K562 (cell line): Measurements from ENCODE around the gene SPATA31D4. TPM values are rescaled to one million over a fixed set of nuclear protein-coding genes. Genes with fewer than 3 reads are reported as not detected.

Experiments
- ATAC-seq: fragments of 200-7000 bp; cut with Tn5 transposase; 3 replicates; pipeline ENCODE4 v1.9.1; 2020; ENCODE audit warnings: moderate library complexity
- BruUV-seq: library from RNA; stranded (reverse); fragments of 400-500 nt; replicated peaks from 2 replicates; lab custom pipeline; 2021; lab: Mats Ljungman, UMichigan
- CTCF ChIA-PET: fragments of 300-600 bp; formaldehyde crosslinking; extraction: SDS; loops from one replicate; lab custom pipeline; 2021; ENCODE audit warnings: low intra/inter-chr PET ratio; lab: Yijun Ruan, JAX
- POLR2A ChIA-PET: fragments of 300-600, 350-650 bp; sonication (Branson Sonifier 250); formaldehyde crosslinking; extraction: SDS; loops from one replicate; lab custom pipeline; 2021; ENCODE audit warnings: antibody characterized with exemption, inconsistent platforms; lab: Yijun Ruan, JAX
- DNase-seq, 4 experiments: peaks; one replicate each; pipeline versions ENCODE4 v3.0.0 to v3.0.0-alpha.2; 2011 to 2018; ENCODE audit warnings: low spot score in 3 of 4, mixed read lengths in 3 of 4; ENCODE audit errors: extremely low read depth in 1 of 4
- FAIRE-seq: peaks from 2 replicates; lab custom pipeline; 2011; peaks lifted over from hg19 to GRCh38; lab: Jason Lieb, UNC
- H2AFZ ChIP-seq: 2 replicates; pipeline ENCODE4 v1.6.0; 2011; ENCODE audit warnings: low read depth, low read length, control low read depth, inconsistent platforms
- H3K27ac ChIP-seq: fragments of 200-600 bp; 3 replicates; pipeline ENCODE4 v1.8.0; 2011; ENCODE audit warnings: low read depth, mild to moderate bottlenecking, control low read depth, inconsistent platforms, low read length, moderate library complexity, mixed read lengths; ENCODE audit errors: extremely low read depth
- H3K27me3 ChIP-seq, 2 experiments: fragments of 300-600 bp in 1 of 2; 2 replicates in 1 of 2; 3 replicates in 1 of 2; pipeline versions ENCODE4 v1.6.0 to v1.8.0; 2011; ENCODE audit warnings: inconsistent platforms in 2 of 2, low read length in 2 of 2, mild to moderate bottlenecking in 1 of 2, mixed read lengths in 1 of 2, moderate library complexity in 1 of 2; ENCODE audit not compliant: control insufficient read depth in 2 of 2, insufficient read depth in 2 of 2
- H3K36me3 ChIP-seq: fragments of 300-600 bp; 3 replicates; pipeline ENCODE4 v1.8.0; 2011; ENCODE audit warnings: mild to moderate bottlenecking, low read length, inconsistent platforms; ENCODE audit not compliant: control insufficient read depth, insufficient read depth
- H3K4me1 ChIP-seq, 2 experiments: fragments of 200-600 bp in 1 of 2; replicated peaks in 1 of 2; 2 replicates in 1 of 2; 3 replicates in 1 of 2; pipeline versions ENCODE4 v1.5.1 to v1.8.0; 2011; ENCODE audit warnings: inconsistent platforms in 2 of 2, low read length in 2 of 2, mild to moderate bottlenecking in 1 of 2, mixed read lengths in 1 of 2, moderate library complexity in 1 of 2; ENCODE audit not compliant: control insufficient read depth in 2 of 2, insufficient read depth in 2 of 2
- H3K4me2 ChIP-seq: 2 replicates; pipeline ENCODE4 v1.6.1; 2011; ENCODE audit warnings: low read length, control low read depth, inconsistent platforms, mixed read lengths; ENCODE audit not compliant: insufficient read depth
- H3K4me3 ChIP-seq: fragments of 200-600 bp; sonication (generic), shearing (Covaris generic); 2 replicates; pipeline ENCODE4 v1.5.1; 2016; ENCODE audit warnings: control low read depth, inconsistent platforms
- H3K79me2 ChIP-seq: fragments of 200-600 bp; 3 replicates; pipeline ENCODE4 v1.8.0; 2011; ENCODE audit warnings: low read length, inconsistent platforms; ENCODE audit not compliant: control insufficient read depth, insufficient read depth
- H3K9ac ChIP-seq, 2 experiments: 2 replicates each; pipeline versions ENCODE4 v1.6.0 to v1.6.1; 2011; ENCODE audit warnings: low read depth in 2 of 2, low read length in 2 of 2, control low read depth in 1 of 2, inconsistent platforms in 1 of 2, mild to moderate bottlenecking in 1 of 2, mixed read lengths in 1 of 2; ENCODE audit not compliant: insufficient read depth in 1 of 2
- H3K9me1 ChIP-seq: one replicate; pipeline ENCODE4 v1.6.0; 2011; ENCODE audit warnings: inconsistent platforms, mild to moderate bottlenecking, low read length, moderate library complexity; ENCODE audit not compliant: control insufficient read depth, insufficient read depth
- H3K9me3 ChIP-seq: replicated peaks from 2 replicates; pipeline ENCODE4 v1.5.1; 2011; ENCODE audit warnings: low read depth, low read length, inconsistent platforms; ENCODE audit not compliant: control insufficient read depth, insufficient read depth
- H4K20me1 ChIP-seq: replicated peaks from 2 replicates; pipeline ENCODE4 v1.6.1; 2011; ENCODE audit warnings: low read length, inconsistent platforms, mixed read lengths; ENCODE audit not compliant: control insufficient read depth, insufficient read depth
- CCAR2 ChIP-seq: fragments of 200-400 bp; formaldehyde crosslinking; IDR thresholded peaks from 2 replicates; pipeline ENCODE4 v1.6.1; 2017; ENCODE audit warnings: mild to moderate bottlenecking, low read depth, low read length
- CHCHD3 ChIP-seq: fragments of 250-450 bp; sonication (Bioruptor Pico); IDR thresholded peaks from 2 replicates; pipeline ENCODE4 v2.1.2; 2022; ENCODE audit warnings: mild to moderate bottlenecking
- E2F3 ChIP-seq: fragments of 250-450 bp; sonication (Bioruptor Pico); IDR thresholded peaks from 2 replicates; pipeline ENCODE4 v1.4.0; 2020; ENCODE audit warnings: mild to moderate bottlenecking
- EWSR1 ChIP-seq: fragments of 450-650 bp; IDR thresholded peaks from 2 replicates; pipeline ENCODE4 v1.6.1; 2018; ENCODE audit warnings: borderline replicate concordance, mild to moderate bottlenecking, low read depth, moderate library complexity; ENCODE audit not compliant: partially characterized antibody
- GATA2 ChIP-seq: sonication (generic); formaldehyde crosslinking; IDR thresholded peaks from 2 replicates; pipeline ENCODE4 v1.4.0; 2020; ENCODE audit warnings: mild to moderate bottlenecking, missing genetic modification reagents
- NFE2 ChIP-seq: IDR thresholded peaks from 2 replicates; pipeline ENCODE4 v1.6.1; 2014; ENCODE audit warnings: antibody characterized with exemption, low read depth
- NKRF ChIP-seq: fragments of 450-650 bp; IDR thresholded peaks from 2 replicates; pipeline ENCODE4 v1.6.1; 2016; ENCODE audit warnings: borderline replicate concordance
- NR0B1 ChIP-seq: fragments of 450-650 bp; IDR thresholded peaks from one replicate; pipeline ENCODE4 v1.6.1; 2018; ENCODE audit warnings: mild to moderate bottlenecking, moderate library complexity; ENCODE audit not compliant: partially characterized antibody
- PHF20 ChIP-seq: fragments of 450-650 bp; IDR thresholded peaks from 2 replicates; pipeline ENCODE4 v1.6.1; 2018; ENCODE audit not compliant: partially characterized antibody
- SAFB ChIP-seq: fragments of 200-400 bp; formaldehyde crosslinking; IDR thresholded peaks from 2 replicates; pipeline ENCODE4 v1.6.1; 2017; ENCODE audit warnings: low read depth, low read length, borderline replicate concordance
- SRSF1 ChIP-seq: fragments of 200-400 bp; formaldehyde crosslinking; IDR thresholded peaks from 2 replicates; pipeline ENCODE4 v1.6.1; 2017; ENCODE audit warnings: mild to moderate bottlenecking, low read depth, low read length, moderate library complexity
- TAF1 ChIP-seq: IDR thresholded peaks from 2 replicates; pipeline ENCODE4 v1.6.1; 2011; ENCODE audit warnings: mild to moderate bottlenecking, low read length, moderate library complexity; ENCODE audit not compliant: insufficient read depth, control insufficient read depth, severe bottlenecking; ENCODE audit errors: extremely low read depth
- TRIM24 ChIP-seq, 2 experiments: fragments of 450-650 bp; IDR thresholded peaks; 2 replicates each; pipeline ENCODE4 v1.6.1; 2016
- ZC3H11A ChIP-seq: IDR thresholded peaks from 2 replicates; pipeline ENCODE4 v1.6.1; 2012; ENCODE audit warnings: low read depth, low read length, improper control_type of control experiment
- ZNF197 ChIP-seq: fragments of 200-800 bp; sonication (Bioruptor generic); IDR thresholded peaks from 2 replicates; pipeline ENCODE4 v1.6.1; 2016; ENCODE audit warnings: low read depth, missing genetic modification characterization, missing compliant biosample characterization
- ZNF253 ChIP-seq: fragments of 250-450 bp; sonication (Bioruptor Pico); conservative IDR thresholded peaks from 2 replicates; pipeline ENCODE4 v1.6.1; 2021; ENCODE audit warnings: mild to moderate bottlenecking
- ZNF263 ChIP-seq: sonication (generic); formaldehyde crosslinking; IDR thresholded peaks from 2 replicates; pipeline ENCODE4 v1.8.0; 2022; ENCODE audit warnings: mild to moderate bottlenecking, missing genetic modification reagents, borderline replicate concordance
- ZNF280A ChIP-seq: fragments of 450-650 bp; IDR thresholded peaks from 2 replicates; pipeline ENCODE4 v1.6.1; 2018; ENCODE audit warnings: mild to moderate bottlenecking, low read depth; ENCODE audit not compliant: partially characterized antibody
- ZNF551 ChIP-seq: fragments of 250-450 bp; sonication (Bioruptor Pico); IDR thresholded peaks from 2 replicates; pipeline ENCODE4 v1.5.0; 2021; ENCODE audit warnings: mild to moderate bottlenecking, moderate library complexity
- ZNF583 ChIP-seq: fragments of 250-450 bp; sonication (Bioruptor Pico); IDR thresholded peaks from 2 replicates; pipeline ENCODE4 v1.4.0; 2020
- in situ Hi-C: fragments of 300-500 bp; cut with MboI; formaldehyde crosslinking; loops from 4 replicates; pipeline ENCODE4 v1.15.0; 2018; ENCODE audit warnings: inconsistent platforms, mixed read lengths
- intact Hi-C: fragments of 100-400 bp; cut with micrococcal nuclease; formaldehyde crosslinking; loops from 2 replicates; pipeline ENCODE4 v1.14.2; 2022
- polyA plus RNA-seq, 8 experiments: library from polyadenylated mRNA; depleted of rRNA in 4 of 8; stranded (reverse) in 5 of 8; unstranded in 3 of 8; fragments of >200 nt; fragmentation: Nextera tagmentation in 2 of 8; fragmentation: Illumina TruSeq in 1 of 8; extraction: Ambion mirVana in 2 of 8; extraction: Trizol in 1 of 8; gene quantifications; 2 replicates each; pipeline versions ENCODE4 v1.2.1 to v1.2.3, GENCODE V29; 2011 to 2014; ENCODE audit warnings: inconsistent platforms in 1 of 8, missing spikeins in 1 of 8
- total RNA-seq, 7 experiments: library from RNA; depleted of rRNA in 6 of 7; stranded (reverse); fragments of >200 nt in 6 of 7; fragmentation: Illumina TruSeq in 2 of 7; extraction: Trizol in 2 of 7; gene quantifications; 2 replicates each; pipeline versions ENCODE4 v1.2.1 to v1.2.3, GENCODE V29; 2011 to 2021; ENCODE audit warnings: low replicate concordance in 1 of 7

The SPATA31D4 gene
- total and polyA plus RNA-seq, 9 of the 15 experiments (the other 6 are each of a cell fraction or from before 2014, with no cell fraction given), result not detected

GRCh38 chr9:81968026-81968425, 39.8 kb downstream of the SPATA31D4 start (continued):
- TF ChIP-seq ZNF280A (no peak), ZNF197 (CRISPR knock-in tag) (no peak), ZC3H11A (no peak), E2F3 (no peak), SAFB (no peak), NKRF (no peak)
- TF ChIP-seq, all 486 proteins: peak for 0

GRCh38 chr9:81969971-81970370, 41.7 kb downstream of the SPATA31D4 start:
- ChIA-PET CTCF (no interaction called here), POLR2A (no interaction called here)
- Histone ChIP-seq H3K36me3 (no peaks in the 10 kb centered on the region), H4K20me1 (no peaks in the 10 kb centered on the region), H3K9me1 (no peaks in the 10 kb centered on the region), H3K27ac (no peak overlapping the region), H3K4me3 (no peak overlapping the region), H2AFZ (no peak overlapping the region), H3K9me3 (no peaks in the 10 kb centered on the region), H3K27me3 (no peaks in the 10 kb centered on the region), H3K4me2 (no peak overlapping the region), H3K9ac (no peak overlapping the region), H3K4me1 (no peaks in the 10 kb centered on the region)
- intact Hi-C loops (no loop called here), in situ Hi-C loops (no loop called here)
- no peak for ATAC-seq
- BruUV-seq, result no TSS peak
- no peak for DNase-seq
- no peak for FAIRE-seq
- no peak for TF ChIP-seq NR0B1
- no peak for TF ChIP-seq CCAR2
- TF ChIP-seq GATA2 (CRISPR knock-in tag), result no peak
- TF ChIP-seq ZNF253, result no peak
- TF ChIP-seq ZNF551, result no peak
- TF ChIP-seq ZNF583 (CRISPR knock-in tag), result no peak
- TF ChIP-seq TAF1, result no peak
- TF ChIP-seq EWSR1, result no peak
- no peak for TF ChIP-seq SRSF1
- TF ChIP-seq ZNF263 (CRISPR knock-in tag), result no peak
- no peak for TF ChIP-seq NFE2
- TF ChIP-seq TRIM24 (IDR thresholded peaks at IDR 0.05), result no peak
- TF ChIP-seq PHF20, result no peak
- TF ChIP-seq CHCHD3 (CRISPR knock-in tag), result no peak
- TF ChIP-seq, all 486 proteins: peak for 0
- H3K79me2 ChIP-seq, result no peaks in the 10 kb centered on the region
